Spleen (tissue), 11 donors: Measurements from ENCODE around the gene PRDX5. TPM values are rescaled to one million over a fixed set of nuclear protein-coding genes. Genes with fewer than 3 reads are reported as not detected.
"Not testable (repeated sequence)": the region's sequence is repeated elsewhere in the genome, so short reads cannot be mapped to it uniquely, and the experiment has no call there.

Source experiments
- DNase-seq: peaks from one replicate; pipeline ENCODE4 v3.0.0-alpha.2; 2020
- H3K27ac ChIP-seq, 8 donors: fragments of 200-600 bp; sonication (generic) in 7 of 8; 1 replicate in 4 of 8; 2 replicates in 4 of 8; pipeline versions ENCODE4 v1.5.0 to v1.8.0; 2016 to 2021; ENCODE audit warnings: inconsistent platforms in 4 of 8, mild to moderate bottlenecking in 4 of 8, moderate library complexity in 1 of 8
- H3K27me3 ChIP-seq, 7 donors: fragments of 200-600 bp; sonication (generic) in 6 of 7; replicated peaks in 1 of 7; 1 replicate in 4 of 7; 2 replicates in 3 of 7; pipeline versions ENCODE4 v1.5.0 to v1.8.0; 2016 to 2021; ENCODE audit warnings: inconsistent platforms in 3 of 7, mild to moderate bottlenecking in 1 of 7
- H3K36me3 ChIP-seq, 6 donors: fragments of 200-600 bp; sonication (generic) in 5 of 6; 1 replicate in 4 of 6; 2 replicates in 2 of 6; pipeline versions ENCODE4 v1.5.0 to v1.8.0; 2016 to 2021; ENCODE audit warnings: inconsistent platforms in 2 of 6
- H3K4me1 ChIP-seq, 6 donors: fragments of 200-600 bp; sonication (generic) in 5 of 6; 1 replicate in 3 of 6; 2 replicates in 3 of 6; pipeline versions ENCODE4 v1.5.0 to v1.8.0; 2016 to 2021; ENCODE audit warnings: inconsistent platforms in 3 of 6
- H3K4me3 ChIP-seq, 8 donors: fragments of 200-600 bp; sonication (generic) in 7 of 8; 1 replicate in 4 of 8; 2 replicates in 4 of 8; pipeline versions ENCODE4 v1.5.0 to v1.8.0; 2016 to 2021; ENCODE audit warnings: inconsistent platforms in 4 of 8, mild to moderate bottlenecking in 4 of 8, moderate library complexity in 2 of 8
- H3K9me3 ChIP-seq, 8 donors: fragments of 200-600 bp; sonication (generic) in 7 of 8; 1 replicate in 4 of 8; 2 replicates in 4 of 8; pipeline versions ENCODE4 v1.5.0 to v1.8.0; 2016 to 2021; ENCODE audit warnings: inconsistent platforms in 4 of 8
- CTCF ChIP-seq, 11 experiments: fragments of 200-600 bp in 7 of 11; fragments of 450-650 bp in 4 of 11; sonication (generic) in 4 of 11; IDR thresholded peaks in 8 of 11; conservative IDR thresholded peaks in 3 of 11; 1 replicate in 7 of 11; 2 replicates in 4 of 11; pipeline versions ENCODE4 v1.4.0 to v1.8.0; 2016 to 2021; ENCODE audit warnings: antibody characterized with exemption in 11 of 11, inconsistent platforms in 4 of 11, mild to moderate bottlenecking in 1 of 11
- POLR2A ChIP-seq, 3 donors: fragments of 450-650 bp; IDR thresholded peaks; one replicate each; pipeline ENCODE4 v1.5.1; 2017; ENCODE audit warnings: antibody characterized with exemption in 3 of 3, mild to moderate bottlenecking in 1 of 3
- POLR2AphosphoS5 ChIP-seq, 3 donors: sonication (generic); formaldehyde crosslinking; IDR thresholded peaks; one replicate each; pipeline ENCODE4 v1.5.1; 2017; ENCODE audit warnings: antibody characterized with exemption in 3 of 3
- WGBS, 5 donors: extraction: QIAGEN DNeasy Blood & Tissue Kit in 3 of 5; methylation state at CpG; one replicate each; pipeline versions ENCODE4 v1.1.5 to v1.1.7; 2013 to 2018; 5-methylcytosine and 5-hydroxymethylcytosine counted together
- intact Hi-C: fragments of 100-400 bp; cut with DNase I; formaldehyde crosslinking; loops from one replicate; pipeline ENCODE4 v1.15.0; 2023; ENCODE audit warnings: low total_unique reads
- polyA plus RNA-seq, 3 donors: library from polyadenylated mRNA; stranded (reverse); fragments of 200-250 nt; gene quantifications; one replicate each; pipeline ENCODE4 v1.2.1, GENCODE V29; 2013
- total RNA-seq, 7 donors: library from RNA; depleted of rRNA in 3 of 7; stranded (reverse); fragments of >200 nt in 3 of 7; fragmentation: NEBNext Ultra II Directional in 4 of 7; extraction: Animal tissue kit (Norgen Biotek cat#: 25700) in 4 of 7; gene quantifications; one replicate each; pipeline versions ENCODE4 v1.1.0 to v1.2.1, GENCODE V29; 2016 to 2021
- donor health status: healthy with polysubstance abuse.
- donor health status: DM: no; HTN: no; CAD: no; lungs with moderate emphysema.
- donor health status: DM: no; HTN: no; CAD: no.
- donor health status: Bipolar disorder and iron deficiency.
- donor health status: healthy.
- donor health status: DM: no; HTN: no; CAD: no.
- donor health status: DM: yes; HTN: yes; CAD: no.

PRDX5 gene
- total and polyA plus RNA-seq, 10 donors: 77.0 to 302 (median 133) TPM

DNA sequence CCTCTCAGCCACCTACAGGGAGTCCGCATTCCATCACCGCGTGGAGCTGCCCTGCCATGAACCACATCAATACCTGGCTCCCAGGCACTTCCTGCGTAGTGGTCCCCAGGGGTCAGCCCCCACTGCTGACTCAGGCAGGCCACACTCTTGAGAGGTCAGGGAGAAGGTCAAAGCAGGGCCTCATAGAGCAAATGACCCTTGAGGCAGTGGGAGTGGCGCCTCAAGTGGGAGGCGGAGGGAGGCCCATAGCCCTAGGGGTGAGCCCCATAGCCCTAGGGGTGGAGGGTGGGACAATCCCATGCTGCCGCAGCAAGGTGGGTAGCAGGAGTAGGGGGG is 5.0 kb downstream of the PRDX5 start:
- H3K27me3 ChIP-seq: no peaks in the 10 kb centered on the region
- peak overlapping the region in 1 of 8 donors; percentile 41 for H3K27ac ChIP-seq
- H3K36me3 ChIP-seq: peaks cover 0 to 42% (median 18%) of the 10 kb centered on the region in 6 donors
- peaks cover 4 to 40% (median 18%) of the 10 kb centered on the region in 6 donors for H3K4me1 ChIP-seq
- no peak overlapping the region for H3K4me3 ChIP-seq
- intact Hi-C loops: no loop called here
- WGBS, 5 donors: 74 to 92% (median 89%) methylated on average over 6 to 7 of the region's 7 CpGs
- DNase-seq: no peak
- no peak for TF ChIP-seq POLR2A (IDR thresholded peaks at IDR 0.05)
- TF ChIP-seq POLR2AphosphoS5 (IDR thresholded peaks at IDR 0.05): peak in 2 of 3 donors; percentile 17 to 32
- peaks cover 0 to 6% (median 0%) of the 10 kb centered on the region in 8 donors for H3K9me3 ChIP-seq

DNA sequence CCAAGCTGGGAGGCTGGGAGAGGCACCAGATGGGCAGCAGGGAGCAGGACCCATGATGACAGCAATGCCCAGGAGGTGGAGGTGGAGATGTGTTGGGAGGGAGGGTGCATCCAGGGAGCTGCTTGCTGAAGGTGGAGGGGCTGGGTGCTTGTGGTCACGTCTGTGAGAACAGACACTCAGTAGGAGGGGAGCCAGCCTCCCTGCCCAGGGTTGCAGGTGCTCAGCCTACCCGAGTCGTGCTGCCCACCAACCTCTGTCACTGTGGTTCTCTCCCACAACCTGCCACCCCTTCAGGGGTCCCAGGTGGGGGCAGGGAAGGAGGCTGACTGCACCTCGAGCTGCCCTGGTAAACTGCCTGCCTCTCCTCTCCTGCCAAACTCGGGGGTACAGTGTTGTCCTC is 5.5 kb downstream of the PRDX5 start:
- Histone ChIP-seq H3K36me3 (peaks cover 0 to 42% (median 18%) of the 10 kb centered on the region in 6 donors), H3K4me1 (peaks cover 4 to 39% (median 18%) of the 10 kb centered on the region in 6 donors), H3K27ac (peak overlapping the region in 4 of 8 donors; percentile 19 to 45 (median 40)), H3K4me3 (no peak overlapping the region), H3K9me3 (peaks cover 0 to 6% (median 0%) of the 10 kb centered on the region in 8 donors), H3K27me3 (no peaks in the 10 kb centered on the region)
- TF ChIP-seq POLR2A (IDR thresholded peaks at IDR 0.05) (no peak), POLR2AphosphoS5 (IDR thresholded peaks at IDR 0.05) (no peak), CTCF (IDR thresholded peaks at IDR 0.05 in 8 of 11, conservative IDR thresholded peaks at IDR 0.05 in 3 of 11) (no peak)
- no peak for DNase-seq
- intact Hi-C loops: no loop called here
- WGBS, 5 donors: 46 to 59% (median 49%) methylated on average over 4 to 5 of the region's 5 CpGs

- Histone ChIP-seq H3K27ac (peak overlapping the region in 4 of 8 donors; percentile 19 to 45 (median 40)), H3K36me3 (peaks cover 0 to 42% (median 18%) of the 10 kb centered on the region in 6 donors), H3K4me1 (peaks cover 2 to 35% (median 12%) of the 10 kb centered on the region in 6 donors)
- 68 to 90% (median 76%) methylated on average over 3 to 4 of the region's 4 CpGs for WGBS, 5 donors
- intact Hi-C loops, H3K27me3 ChIP-seq, H3K4me3 ChIP-seq, H3K9me3 ChIP-seq, DNase-seq: not testable (repeated sequence)
- peak in 2 of 3 donors; percentile 32 to 53 for TF ChIP-seq POLR2AphosphoS5 (IDR thresholded peaks at IDR 0.05)
These were observed 6.1 kb downstream of the PRDX5 start for GRCh38 chr11:64323984-64324383.

- Histone ChIP-seq H3K9me3 (peaks cover 0 to 6% (median 0%) of the 10 kb centered on the region in 8 donors), H3K36me3 (peaks cover 0 to 37% (median 18%) of the 10 kb centered on the region in 6 donors), H3K27ac (no peak overlapping the region), H3K4me1 (peaks cover 0 to 34% (median 8%) of the 10 kb centered on the region in 6 donors), H3K27me3 (no peaks in the 10 kb centered on the region), H3K4me3 (no peak overlapping the region)
- no peak for DNase-seq
- 92 to 95% (median 95%) methylated on average over 11 of the region's 11 CpGs for WGBS, 5 donors
- TF ChIP-seq POLR2A (IDR thresholded peaks at IDR 0.05) (no peak), POLR2AphosphoS5 (IDR thresholded peaks at IDR 0.05) (no peak), CTCF (IDR thresholded peaks at IDR 0.05 in 8 of 11, conservative IDR thresholded peaks at IDR 0.05 in 3 of 11) (no peak)
- intact Hi-C loops: no loop called here
These were observed 7.0 kb downstream of the PRDX5 start for GRCh38 chr11:64324692-64325469.

GRCh38 chr11:64327375-64327774 is 9.5 kb downstream of the PRDX5 start:
- Histone ChIP-seq H3K4me3 (no peak overlapping the region), H3K36me3 (peaks cover 0 to 12% (median 6%) of the 10 kb centered on the region in 6 donors), H3K9me3 (peaks cover 0 to 6% (median 0%) of the 10 kb centered on the region in 8 donors), H3K4me1 (peaks cover 9 to 50% (median 18%) of the 10 kb centered on the region in 6 donors), H3K27ac (no peak overlapping the region), H3K27me3 (no peaks in the 10 kb centered on the region)
- 89 to 94% (median 92%) methylated on average over 2 of the region's 2 CpGs for WGBS, 5 donors
- TF ChIP-seq POLR2AphosphoS5 (IDR thresholded peaks at IDR 0.05) (no peak), POLR2A (IDR thresholded peaks at IDR 0.05) (no peak), CTCF (IDR thresholded peaks at IDR 0.05 in 8 of 11, conservative IDR thresholded peaks at IDR 0.05 in 3 of 11) (no peak)
- no peak for DNase-seq
- intact Hi-C loops: no loop called here
